Endothelial cell of umbilical vein (primary cell): Measurements from ENCODE around the gene APOB. TPM values are rescaled to one million over a fixed set of nuclear protein-coding genes. Genes with fewer than 3 reads are reported as not detected.

ENCODE experiments used
- BruUV-seq: library from RNA; stranded (reverse); fragments of 400-500 nt; replicated peaks from 2 replicates; lab custom pipeline; 2021; lab: Mats Ljungman, UMichigan
- CTCF ChIA-PET: fragments of 300-600, 350-600 bp; sonication (Branson Sonifier 250); formaldehyde crosslinking; loops from one replicate; lab custom pipeline; 2021; ENCODE audit warnings: antibody characterized with exemption, inconsistent platforms; lab: Charles Lee
- POLR2A ChIA-PET: fragments of 300-600, 350-600 bp; sonication (Branson Sonifier 250); formaldehyde crosslinking; loops from one replicate; lab custom pipeline; 2021; ENCODE audit warnings: antibody characterized with exemption, inconsistent platforms; lab: Charles Lee
- DNase-seq: peaks from one replicate; pipeline ENCODE4 v3.0.0-alpha.2; 2011; ENCODE audit warnings: low read depth, low spot score
- FAIRE-seq: peaks from 2 replicates; lab custom pipeline; 2011; peaks lifted over from hg19 to GRCh38; lab: Jason Lieb, UNC
- H2AFZ ChIP-seq: 2 replicates; pipeline ENCODE4 v1.6.0; 2012; ENCODE audit warnings: low read depth, low read length, control low read depth, inconsistent platforms
- H3K27ac ChIP-seq: 2 replicates; pipeline ENCODE4 v1.5.1; 2011; ENCODE audit warnings: low read depth, mild to moderate bottlenecking, control low read depth, low read length, moderate library complexity; ENCODE audit not compliant: insufficient read depth
- H3K27me3 ChIP-seq, 2 experiments: 2 replicates each; pipeline versions ENCODE4 v1.6.0 to v1.6.1; 2011; ENCODE audit warnings: low read length in 2 of 2, mixed read lengths in 1 of 2; ENCODE audit not compliant: control insufficient read depth in 2 of 2, insufficient read depth in 2 of 2
- H3K36me3 ChIP-seq, 2 experiments: 2 replicates in 1 of 2; 3 replicates in 1 of 2; pipeline ENCODE4 v1.5.1; 2011; ENCODE audit warnings: low read length in 2 of 2, mild to moderate bottlenecking in 1 of 2, moderate library complexity in 1 of 2; ENCODE audit not compliant: control insufficient read depth in 2 of 2, insufficient read depth in 2 of 2; ENCODE audit errors: extremely low read depth in 1 of 2
- H3K4me1 ChIP-seq: 3 replicates; pipeline ENCODE4 v1.5.1; 2011; ENCODE audit warnings: mild to moderate bottlenecking, low read length; ENCODE audit not compliant: control insufficient read depth, insufficient read depth; ENCODE audit errors: extremely low read depth
- H3K4me2 ChIP-seq: 2 replicates; pipeline ENCODE4 v1.6.1; 2011; ENCODE audit warnings: low read length, control low read depth, mixed read lengths; ENCODE audit not compliant: insufficient read depth
- H3K4me3 ChIP-seq, 3 experiments: fragments of 200-600 bp in 1 of 3; sonication (generic), shearing (Covaris generic) in 1 of 3; replicated peaks in 1 of 3; 2 replicates each; pipeline ENCODE4 v1.5.1; 2011 to 2016; ENCODE audit warnings: control low read depth in 3 of 3, low read length in 3 of 3, mild to moderate bottlenecking in 2 of 3, inconsistent platforms in 1 of 3, low read depth in 1 of 3, moderate library complexity in 1 of 3; ENCODE audit not compliant: insufficient read depth in 1 of 3
- H3K79me2 ChIP-seq: 2 replicates; pipeline ENCODE4 v1.6.0; 2012; ENCODE audit warnings: low read length, inconsistent platforms; ENCODE audit not compliant: control insufficient read depth, insufficient read depth
- H3K9ac ChIP-seq: replicated peaks from 2 replicates; pipeline ENCODE3; 2011; ENCODE audit warnings: low read length, control low read depth; ENCODE audit not compliant: insufficient read depth; ENCODE audit errors: extremely low read depth
- H3K9me1 ChIP-seq: replicated peaks from 3 replicates; pipeline ENCODE4 v1.6.0; 2011; ENCODE audit warnings: mild to moderate bottlenecking, low read length; ENCODE audit not compliant: control insufficient read depth, insufficient read depth; ENCODE audit errors: extremely low read depth
- H3K9me3 ChIP-seq: replicated peaks from 2 replicates; pipeline ENCODE4 v1.5.1; 2012; ENCODE audit warnings: low read length, inconsistent platforms; ENCODE audit not compliant: control insufficient read depth, insufficient read depth
- H4K20me1 ChIP-seq: replicated peaks from 2 replicates; pipeline ENCODE3; 2011; ENCODE audit warnings: mild to moderate bottlenecking, low read length; ENCODE audit not compliant: control insufficient read depth, insufficient read depth; ENCODE audit errors: extremely low read depth
- EZH2 ChIP-seq: IDR thresholded peaks from 2 replicates; pipeline ENCODE4 v1.6.1; 2012; ENCODE audit warnings: borderline replicate concordance, low read depth, mild to moderate bottlenecking, moderate library complexity, low read length, inconsistent platforms; ENCODE audit not compliant: severe bottlenecking
- FOS ChIP-seq: IDR thresholded peaks from 2 replicates; pipeline ENCODE4 v1.6.1; 2011; ENCODE audit warnings: mild to moderate bottlenecking, low read length, moderate library complexity, borderline replicate concordance; ENCODE audit not compliant: insufficient read depth
- GATA2 ChIP-seq: IDR thresholded peaks from 2 replicates; pipeline ENCODE4 v1.7.0; 2011; ENCODE audit warnings: low read depth, mild to moderate bottlenecking, moderate library complexity, mixed read lengths, low read length; ENCODE audit not compliant: insufficient read length, insufficient read depth
- JUN ChIP-seq: IDR thresholded peaks from 2 replicates; pipeline ENCODE4 v1.6.1; 2011; ENCODE audit warnings: borderline replicate concordance, low read depth; ENCODE audit not compliant: insufficient read length, insufficient read depth
- MYC ChIP-seq: IDR thresholded peaks from one replicate; pipeline ENCODE4 v1.6.1; 2011; ENCODE audit warnings: mild to moderate bottlenecking, low read depth, low read length
- POLR2A ChIP-seq: IDR thresholded peaks from 2 replicates; pipeline ENCODE4 v1.6.1; 2012; ENCODE audit warnings: low read depth, mild to moderate bottlenecking, control low read depth, low read length
- POLR2AphosphoS5 ChIP-seq: IDR thresholded peaks from 2 replicates; pipeline ENCODE4 v1.6.1; 2012; ENCODE audit warnings: low read depth, mild to moderate bottlenecking, control low read depth, low read length, moderate library complexity; ENCODE audit not compliant: insufficient read depth
- dilution Hi-C: fragments of 300-500 bp; cut with MboI; formaldehyde crosslinking; loops from one replicate; pipeline ENCODE4 v1.15.0; 2019; ENCODE audit warnings: low sequenced_read_pairs; ENCODE audit not compliant: extremely low pct_ligation_motif_present
- intact Hi-C: fragments of 100-400 bp; cut with micrococcal nuclease; formaldehyde crosslinking; loops from one replicate; pipeline ENCODE4 v1.10.0; 2022
- polyA plus RNA-seq, 4 experiments: library from polyadenylated mRNA; depleted of rRNA in 3 of 4; stranded (reverse) in 3 of 4; unstranded in 1 of 4; fragments of >200 nt; gene quantifications; 2 replicates each; pipeline versions ENCODE4 v1.2.1 to v1.2.3, GENCODE V29; 2011 to 2012; ENCODE audit warnings: missing spikeins in 1 of 4
- total RNA-seq: library from RNA; stranded (reverse); gene quantifications from 2 replicates; pipeline ENCODE4 v1.2.3, GENCODE V29; 2021
- TF ChIP-seq, protein P1 (sequence below): IDR thresholded peaks from 2 replicates; pipeline ENCODE4 v1.6.1; 2011; ENCODE audit not compliant: insufficient read depth, insufficient read length
- TF ChIP-seq, protein P2 (sequence below), 2 donors: IDR thresholded peaks; 1 replicate in 1 of 2; 2 replicates in 1 of 2; pipeline ENCODE4 v1.5.1; 2011; ENCODE audit warnings: low read length in 2 of 2, mild to moderate bottlenecking in 2 of 2, moderate library complexity in 2 of 2, control low read depth in 1 of 2, inconsistent platforms in 1 of 2, low read depth in 1 of 2; ENCODE audit not compliant: insufficient read depth in 1 of 2; ENCODE audit errors: extremely low read depth in 1 of 2

Gene APOB
- total and polyA plus RNA-seq, 2 donors (not counting 3 experiments of a cell fraction or from before 2014, with no cell fraction given), result 0.07 to 0.09 TPM

GRCh38 chr2:20985062-20985461 lies 58.8 kb downstream of the APOB start:
- Histone ChIP-seq H3K27me3 (no peaks in the 10 kb centered on the region), H2AFZ (no peak overlapping the region), H3K27ac (no peak overlapping the region), H3K79me2 (no peaks in the 10 kb centered on the region), H3K9ac (no peak overlapping the region), H3K4me1 (no peaks in the 10 kb centered on the region), H3K9me1 (no peaks in the 10 kb centered on the region), H4K20me1 (no peaks in the 10 kb centered on the region), H3K4me3 (no peak overlapping the region), H3K36me3 (no peaks in the 10 kb centered on the region), H3K4me2 (no peak overlapping the region), H3K9me3 (no peaks in the 10 kb centered on the region)
- no TSS peak for BruUV-seq
- POLR2A ChIA-PET, result no interaction called here
- TF ChIP-seq GATA2, result no peak
- TF ChIP-seq POLR2A, result no peak
- TF ChIP-seq FOS, result no peak
- no peak for TF ChIP-seq MYC
- no peak for TF ChIP-seq EZH2
- TF ChIP-seq JUN, result no peak
- TF ChIP-seq, protein P1, sequence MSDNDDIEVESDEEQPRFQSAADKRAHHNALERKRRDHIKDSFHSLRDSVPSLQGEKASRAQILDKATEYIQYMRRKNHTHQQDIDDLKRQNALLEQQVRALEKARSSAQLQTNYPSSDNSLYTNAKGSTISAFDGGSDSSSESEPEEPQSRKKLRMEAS, result no peak
- TF ChIP-seq, protein P2, sequence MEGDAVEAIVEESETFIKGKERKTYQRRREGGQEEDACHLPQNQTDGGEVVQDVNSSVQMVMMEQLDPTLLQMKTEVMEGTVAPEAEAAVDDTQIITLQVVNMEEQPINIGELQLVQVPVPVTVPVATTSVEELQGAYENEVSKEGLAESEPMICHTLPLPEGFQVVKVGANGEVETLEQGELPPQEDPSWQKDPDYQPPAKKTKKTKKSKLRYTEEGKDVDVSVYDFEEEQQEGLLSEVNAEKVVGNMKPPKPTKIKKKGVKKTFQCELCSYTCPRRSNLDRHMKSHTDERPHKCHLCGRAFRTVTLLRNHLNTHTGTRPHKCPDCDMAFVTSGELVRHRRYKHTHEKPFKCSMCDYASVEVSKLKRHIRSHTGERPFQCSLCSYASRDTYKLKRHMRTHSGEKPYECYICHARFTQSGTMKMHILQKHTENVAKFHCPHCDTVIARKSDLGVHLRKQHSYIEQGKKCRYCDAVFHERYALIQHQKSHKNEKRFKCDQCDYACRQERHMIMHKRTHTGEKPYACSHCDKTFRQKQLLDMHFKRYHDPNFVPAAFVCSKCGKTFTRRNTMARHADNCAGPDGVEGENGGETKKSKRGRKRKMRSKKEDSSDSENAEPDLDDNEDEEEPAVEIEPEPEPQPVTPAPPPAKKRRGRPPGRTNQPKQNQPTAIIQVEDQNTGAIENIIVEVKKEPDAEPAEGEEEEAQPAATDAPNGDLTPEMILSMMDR (IDR thresholded peaks at IDR 0.05; ENCODE audit: extremely low read depth in 1 of 2, insufficient read depth in 1 of 2, low read depth in 1 of 2, low read length in 2 of 2), result no peak
- no peak for TF ChIP-seq POLR2AphosphoS5
- no peak for FAIRE-seq
- dilution Hi-C loops, result no loop called here
- DNase-seq, result no peak
- CTCF ChIA-PET, result no interaction called here
- intact Hi-C loops, result no loop called here
